IMR-90 (cell line): Measurements from ENCODE around the gene STX2. TPM values are rescaled to one million over a fixed set of nuclear protein-coding genes. Genes with fewer than 3 reads are reported as not detected.

ENCODE experiments used
- ATAC-seq: fragments of 200-7000 bp; cut with Tn5 transposase; 2 replicates; pipeline ENCODE4 v1.9.1; 2020; ENCODE audit warnings: low read depth, mild to moderate bottlenecking, moderate library complexity
- BruUV-seq: library from RNA; stranded (reverse); fragments of 400-500 nt; replicated peaks from 2 replicates; lab custom pipeline; 2021; lab: Mats Ljungman, UMichigan
- CTCF ChIA-PET: fragments of 300-600 bp; formaldehyde crosslinking; extraction: SDS; loops from one replicate; lab custom pipeline; 2021; ENCODE audit warnings: antibody characterized with exemption; lab: Yijun Ruan, JAX
- POLR2A ChIA-PET: fragments of 300-600 bp; sonication (Branson Sonifier 250); formaldehyde crosslinking; loops from one replicate; lab custom pipeline; 2022; ENCODE audit warnings: antibody characterized with exemption; ENCODE audit not compliant: unreplicated experiment; lab: Charles Lee
- DNase-seq: peaks from one replicate; pipeline ENCODE4 v3.0.0; 2013
- H2AFZ ChIP-seq: replicated peaks from 2 replicates; pipeline ENCODE3; 2013; ENCODE audit warnings: low read length, mild to moderate bottlenecking; ENCODE audit not compliant: poor library complexity
- H2AK5ac ChIP-seq: 2 replicates; pipeline ENCODE4 v1.6.1; 2013; ENCODE audit warnings: low read depth, low read length, inconsistent platforms
- H2AK9ac ChIP-seq: replicated peaks from 2 replicates; pipeline ENCODE3; 2013; ENCODE audit warnings: mild to moderate bottlenecking, low read depth, low read length, moderate library complexity; ENCODE audit not compliant: poor library complexity
- H2BK120ac ChIP-seq: 2 replicates; pipeline ENCODE4 v1.6.1; 2013; ENCODE audit warnings: low read depth, low read length, inconsistent platforms
- H2BK15ac ChIP-seq: 3 replicates; pipeline ENCODE4 v1.6.1; 2013; ENCODE audit warnings: low read depth, low read length, inconsistent platforms
- H2BK20ac ChIP-seq: 2 replicates; pipeline ENCODE4 v1.6.1; 2013; ENCODE audit warnings: low read depth, mild to moderate bottlenecking, inconsistent platforms, low read length, moderate library complexity
- H2BK5ac ChIP-seq: 2 replicates; pipeline ENCODE4 v1.6.1; 2013; ENCODE audit warnings: mild to moderate bottlenecking, low read depth, low read length, inconsistent platforms; ENCODE audit not compliant: poor library complexity, severe bottlenecking
- H3K14ac ChIP-seq: replicated peaks from 2 replicates; pipeline ENCODE4 v1.6.1; 2013; ENCODE audit warnings: low read depth, low read length, inconsistent platforms
- H3K18ac ChIP-seq: 2 replicates; pipeline ENCODE4 v1.6.1; 2013; ENCODE audit warnings: low read depth, low read length, control low read depth
- H3K23ac ChIP-seq: 2 replicates; pipeline ENCODE4 v1.6.1; 2013; ENCODE audit warnings: low read depth, low read length, inconsistent platforms
- H3K27ac ChIP-seq: 2 replicates; pipeline ENCODE4 v1.5.1; 2013; ENCODE audit warnings: mild to moderate bottlenecking, control low read depth, low read length; ENCODE audit not compliant: insufficient read depth
- H3K27me3 ChIP-seq: 2 replicates; pipeline ENCODE4 v1.6.1; 2013; ENCODE audit warnings: low read length; ENCODE audit not compliant: control insufficient read depth, insufficient read depth
- H3K36me3 ChIP-seq: 2 replicates; pipeline ENCODE4 v1.6.1; 2013; ENCODE audit warnings: low read length, mixed read lengths; ENCODE audit not compliant: control insufficient read depth, insufficient read depth
- H3K4ac ChIP-seq: 2 replicates; pipeline ENCODE4 v1.6.1; 2013; ENCODE audit warnings: low read depth, low read length, inconsistent platforms
- H3K4me1 ChIP-seq: 2 replicates; pipeline ENCODE4 v1.6.1; 2013; ENCODE audit warnings: low read length, mixed read lengths; ENCODE audit not compliant: control insufficient read depth, insufficient read depth
- H3K4me2 ChIP-seq: 2 replicates; pipeline ENCODE4 v1.6.1; 2013; ENCODE audit warnings: low read depth, mild to moderate bottlenecking, control low read depth, low read length, moderate library complexity
- H3K4me3 ChIP-seq: 2 replicates; pipeline ENCODE4 v1.5.1; 2013; ENCODE audit warnings: low read depth, mild to moderate bottlenecking, control low read depth, low read length, moderate library complexity; ENCODE audit not compliant: insufficient read depth
- H3K56ac ChIP-seq: 2 replicates; pipeline ENCODE4 v1.6.1; 2013; ENCODE audit warnings: low read length, inconsistent platforms; ENCODE audit not compliant: insufficient read depth; ENCODE audit errors: extremely low read depth
- H3K79me1 ChIP-seq, 2 experiments: 2 replicates each; pipeline ENCODE4 v1.6.1; 2013; ENCODE audit warnings: low read length in 2 of 2, inconsistent platforms in 1 of 2, low read depth in 1 of 2
- H3K9ac ChIP-seq: 2 replicates; pipeline ENCODE4 v1.6.1; 2013; ENCODE audit warnings: low read depth, low read length, control low read depth
- H3K9me1 ChIP-seq: 2 replicates; pipeline ENCODE4 v1.6.1; 2013; ENCODE audit warnings: low read length, inconsistent platforms; ENCODE audit not compliant: insufficient read depth
- H3K9me3 ChIP-seq: 2 replicates; pipeline ENCODE4 v1.6.1; 2013; ENCODE audit warnings: low read length; ENCODE audit not compliant: control insufficient read depth, insufficient read depth
- H4K20me1 ChIP-seq: 2 replicates; pipeline ENCODE4 v1.6.1; 2013; ENCODE audit warnings: low read length, inconsistent platforms; ENCODE audit not compliant: insufficient read depth
- H4K5ac ChIP-seq: 2 replicates; pipeline ENCODE4 v1.6.1; 2013; ENCODE audit warnings: mild to moderate bottlenecking, low read depth, low read length, control low read depth
- H4K8ac ChIP-seq, 2 experiments: 2 replicates each; pipeline ENCODE4 v1.6.1; 2013; ENCODE audit warnings: low read depth in 2 of 2, low read length in 2 of 2, control low read depth in 1 of 2, inconsistent platforms in 1 of 2
- H4K91ac ChIP-seq: 2 replicates; pipeline ENCODE4 v1.6.1; 2013; ENCODE audit warnings: low read depth, low read length, inconsistent platforms; ENCODE audit not compliant: insufficient read depth
- FOS ChIP-seq: fragments of 150-350 bp; IDR thresholded peaks from 2 replicates; pipeline ENCODE4 v1.6.1; 2016; ENCODE audit warnings: low read depth, low read length
- NFE2L2 ChIP-seq: fragments of 150-350 bp; IDR thresholded peaks from 2 replicates; pipeline ENCODE4 v1.6.1; 2016; ENCODE audit warnings: low read depth, mild to moderate bottlenecking, low read length
- RAD21 ChIP-seq: IDR thresholded peaks from 2 replicates; pipeline ENCODE4 v1.6.1; 2012; ENCODE audit warnings: low read length, improper control_type of control experiment
- RCOR1 ChIP-seq: IDR thresholded peaks from 2 replicates; pipeline ENCODE4 v1.6.1; 2012; ENCODE audit warnings: mild to moderate bottlenecking, low read length, improper control_type of control experiment; ENCODE audit not compliant: insufficient replicate concordance
- RFX5 ChIP-seq: IDR thresholded peaks from 2 replicates; pipeline ENCODE4 v1.8.0; 2012; ENCODE audit warnings: low read depth, mild to moderate bottlenecking, low read length, moderate library complexity
- WGBS, 2 experiments: methylation state at CpG; one replicate each; pipeline versions ENCODE4 v1.1.5 to v1.1.7; 2013; ENCODE audit warnings: missing lambda C conversion rate in 2 of 2; ENCODE audit not compliant: insufficient read length in 1 of 2; ENCODE audit errors: extremely low coverage in 2 of 2; 5-methylcytosine and 5-hydroxymethylcytosine counted together
- dilution Hi-C: fragments of 300-500 bp; cut with HindIII; formaldehyde crosslinking; loops from one replicate; pipeline ENCODE4 v1.14.3; 2018; ENCODE audit warnings: low sequenced_read_pairs; ENCODE audit not compliant: unreplicated experiment
- in situ Hi-C: fragments of 300-500 bp; cut with MboI; formaldehyde crosslinking; loops from 3 replicates; pipeline ENCODE4 v1.14.3; 2019; ENCODE audit warnings: low sequenced_read_pairs, inconsistent platforms, mixed read lengths
- intact Hi-C: fragments of 100-400 bp; cut with micrococcal nuclease; formaldehyde crosslinking; loops from 2 replicates; pipeline ENCODE4 v1.10.0; 2022
- polyA plus RNA-seq, 3 experiments: library from polyadenylated mRNA; depleted of rRNA; stranded (reverse); fragments of >200 nt; gene quantifications; 2 replicates each; pipeline ENCODE4 v1.2.3, GENCODE V29; 2012; ENCODE audit warnings: low replicate concordance in 1 of 3
- total RNA-seq: library from RNA; depleted of rRNA; stranded (reverse); fragments of >200 nt; gene quantifications from 2 replicates; pipeline ENCODE4 v1.2.3, GENCODE V29; 2012

The STX2 gene
- total and polyA plus RNA-seq, 2 of the 4 experiments (the other 2 are of a cell fraction), result 26.9 to 32.5 TPM

GRCh38 chr12:130826151-130826801 lies 12.8 kb downstream of the STX2 start (continued):
- TF ChIP-seq FOS (no peak), RCOR1 (no peak)

- Histone ChIP-seq H4K8ac (peak overlapping the region; percentile 70 to 77; a peak in 3 of 4 replicates), H2AFZ (no peak overlapping the region), H2BK15ac (no peak overlapping the region), H4K20me1 (peaks cover 17% of the 10 kb centered on the region), H3K56ac (no peak overlapping the region), H3K36me3 (peaks cover 14% of the 10 kb centered on the region), H2AK5ac (peak overlapping the region; percentile 78; the same call in 1 of the 2 replicates), H3K27ac (peak overlapping the region; percentile 70), H3K9ac (no peak overlapping the region), H4K91ac (peak overlapping the region; percentile 46; the same call in 1 of the 2 replicates), H2BK20ac (0 out of 2 replicates have a peak overlapping the region, but pooled peaks have one; percentile 3), H2BK5ac (peak overlapping the region; percentile 70), H3K4me2 (no peak overlapping the region), H4K5ac (peak overlapping the region; percentile 71), H3K9me3 (no peaks in the 10 kb centered on the region), H2BK120ac (peak overlapping the region; percentile 52; the same call in 1 of the 2 replicates), H2AK9ac (peak overlapping the region; percentile 66), H3K18ac (0 out of 2 replicates have a peak overlapping the region, but pooled peaks have one; percentile 86), H3K4me3 (no peak overlapping the region), H3K27me3 (no peaks in the 10 kb centered on the region), H3K79me1 (peaks cover 34 to 47% of the 10 kb centered on the region in 2 experiments), H3K4ac (peak overlapping the region; percentile 83), H3K14ac (0 out of 2 replicates have a peak overlapping the region, but pooled peaks have one; percentile 58), H3K9me1 (peaks cover 15% of the 10 kb centered on the region; the same call in 1 of the 2 replicates), H3K4me1 (peaks cover 16% of the 10 kb centered on the region), H3K23ac (0 out of 2 replicates have a peak overlapping the region, but pooled peaks have one; percentile 42)
- intact Hi-C loops, result no loop called here
- DNase-seq (no peak), ATAC-seq (no peak)
- in situ Hi-C loops, result no loop called here
- POLR2A ChIA-PET, result no interaction called here
- BruUV-seq, result no TSS peak
- dilution Hi-C loops, result no loop called here
- CTCF ChIA-PET, result interaction anchor here (0.9 to 1.5 kb wide), 2 partner anchors 9 to 13 kb away, joined by 3 to 6 read pairs; no protein-coding TSS in a partner anchor
- no CpG with 5 or more reads among the region's 6 CpGs for WGBS, 2 experiments
- TF ChIP-seq RAD21, result no peak
- TF ChIP-seq NFE2L2, result no peak
- TF ChIP-seq RFX5, result no peak
Measured at GRCh38 chr12:130825771-130826150, 13.3 kb downstream of the STX2 start.
